ENCODE measurements around the gene KRT72. TPM values are rescaled to one million over a fixed set of nuclear protein-coding genes. Genes with fewer than 3 reads are reported as not detected.

Gene KRT72
- total RNA-seq, 1 donor from 2014 or later = not detected

GRCh38 chr12:52641468-52641867, 40.2 kb upstream of the KRT72 start:
- H3K4me1 ChIP-seq = no peaks in the 10 kb centered on the region
- no peaks in the 10 kb centered on the region for H3K36me3 ChIP-seq
- H3K27ac ChIP-seq = no peak overlapping the region
- H3K4me3 ChIP-seq = no peak overlapping the region
- DNase-seq (ENCODE audit: extremely low spot score in 2 of 2) = peak in 1 of 2 donors; percentile 29
- no peaks in the 10 kb centered on the region for H3K9me3 ChIP-seq
- no peaks in the 10 kb centered on the region for H3K27me3 ChIP-seq
- no peak for TF ChIP-seq POLR2A (IDR thresholded peaks at IDR 0.05)
- TF ChIP-seq CTCF (IDR thresholded peaks at IDR 0.05) = no peak
- no peak for TF ChIP-seq POLR2AphosphoS5 (IDR thresholded peaks at IDR 0.05; ENCODE audit: insufficient read depth in 1 of 2, low read depth in 1 of 2)
- intact Hi-C loops (cut with DNase I) = no loop called here

DNA sequence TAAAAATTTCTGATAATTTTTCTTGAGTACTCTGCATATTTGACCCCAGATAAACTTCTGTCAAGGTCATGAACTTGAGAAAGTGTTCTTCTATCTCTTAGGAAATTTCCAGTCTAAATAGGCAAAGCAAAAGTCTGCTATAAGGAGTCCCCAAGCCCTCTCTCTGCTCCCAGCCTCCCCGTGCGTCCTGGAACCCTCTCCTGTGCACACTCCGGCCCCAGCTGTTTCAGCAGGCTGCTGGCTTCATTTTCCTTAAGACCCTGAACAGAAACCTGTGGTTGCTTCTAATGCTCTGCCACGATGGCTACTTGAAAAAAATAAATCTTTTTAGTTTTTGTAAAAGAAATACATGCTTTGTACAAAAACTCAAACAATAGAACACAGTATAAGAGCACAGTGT, 36.0 kb upstream of the KRT72 start:
- Histone ChIP-seq H3K4me1 (no peaks in the 10 kb centered on the region), H3K4me3 (no peak overlapping the region), H3K27me3 (no peaks in the 10 kb centered on the region), H3K9me3 (no peaks in the 10 kb centered on the region), H3K36me3 (no peaks in the 10 kb centered on the region), H3K27ac (no peak overlapping the region)
- intact Hi-C loops (cut with DNase I) = no loop called here
- DNase-seq (ENCODE audit: extremely low spot score in 2 of 2) = peak in 1 of 2 donors; percentile 74
- no peak for TF ChIP-seq CTCF (IDR thresholded peaks at IDR 0.05)
- no peak for TF ChIP-seq POLR2AphosphoS5 (IDR thresholded peaks at IDR 0.05; ENCODE audit: insufficient read depth in 1 of 2, low read depth in 1 of 2)
- TF ChIP-seq POLR2A (IDR thresholded peaks at IDR 0.05) = no peak

DNA sequence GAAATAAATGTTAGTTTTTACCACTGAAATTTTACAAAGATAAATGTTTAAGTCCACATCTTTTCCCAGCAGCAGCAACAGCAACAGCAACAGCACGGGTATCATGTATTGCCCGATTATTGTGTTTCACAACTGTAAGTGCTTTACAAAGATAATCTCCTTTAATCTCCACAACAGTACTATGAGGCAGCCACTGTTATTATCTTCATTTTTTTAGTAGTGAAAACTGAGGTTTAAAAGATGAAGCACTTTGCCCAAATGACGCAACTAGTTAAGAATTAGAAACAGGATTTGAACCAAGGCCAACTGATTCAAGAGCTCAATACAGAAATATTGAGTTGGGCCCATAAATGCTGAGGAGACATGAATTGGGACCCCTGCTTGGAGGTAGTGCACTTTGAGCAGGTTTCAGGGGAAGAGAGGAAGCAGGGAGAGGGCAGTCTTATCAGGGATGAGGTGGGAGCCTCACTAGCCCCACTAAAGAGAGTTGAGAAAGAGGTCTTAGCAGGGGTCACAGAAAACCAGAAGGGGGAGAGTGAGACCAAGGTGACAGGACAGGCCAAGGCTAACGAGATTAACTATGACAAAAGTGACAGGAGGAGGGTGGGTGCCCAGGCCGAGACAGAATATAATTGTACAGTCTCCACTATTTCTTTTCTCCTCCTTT, 35.5 kb upstream of the KRT72 start:
- H3K4me3 ChIP-seq = no peak overlapping the region
- peak; percentile 47 to 77 for DNase-seq (ENCODE audit: extremely low spot score in 2 of 2)
- intact Hi-C loops (cut with DNase I) = no loop called here
- H3K4me1 ChIP-seq = no peaks in the 10 kb centered on the region
- TF ChIP-seq POLR2AphosphoS5 (IDR thresholded peaks at IDR 0.05; ENCODE audit: insufficient read depth in 1 of 2, low read depth in 1 of 2) (no peak), POLR2A (IDR thresholded peaks at IDR 0.05) (no peak), CTCF (IDR thresholded peaks at IDR 0.05) (no peak)
- no peaks in the 10 kb centered on the region for H3K27me3 ChIP-seq
- no peaks in the 10 kb centered on the region for H3K36me3 ChIP-seq
- no peak overlapping the region for H3K27ac ChIP-seq
- no peaks in the 10 kb centered on the region for H3K9me3 ChIP-seq

DNA sequence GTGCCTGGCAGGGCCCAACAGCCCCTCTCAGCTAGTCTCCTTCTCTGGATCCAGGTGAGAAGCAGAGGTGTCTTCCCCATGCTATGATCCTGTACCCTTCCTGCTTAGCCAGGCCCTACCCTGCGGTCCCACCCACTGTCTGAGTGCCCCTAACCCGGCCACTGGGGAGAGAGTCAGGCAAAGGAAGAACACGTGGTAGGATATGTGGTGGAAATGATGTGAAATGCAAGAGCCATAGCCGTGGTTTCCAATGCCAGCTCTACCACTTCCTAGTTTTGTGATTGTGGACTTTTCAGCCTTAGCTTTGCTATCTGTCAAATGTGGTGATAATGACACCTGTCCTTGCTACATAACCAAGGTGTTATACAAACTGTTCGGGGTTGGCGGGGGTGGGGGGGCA, 34.9 kb upstream of the KRT72 start:
- H3K27me3 ChIP-seq = no peaks in the 10 kb centered on the region
- H3K4me1 ChIP-seq = no peaks in the 10 kb centered on the region
- H3K27ac ChIP-seq = no peak overlapping the region
- no peak overlapping the region for H3K4me3 ChIP-seq
- intact Hi-C loops (cut with DNase I) = no loop called here
- peak; percentile 32 to 72 for DNase-seq (ENCODE audit: extremely low spot score in 2 of 2)
- TF ChIP-seq POLR2A (IDR thresholded peaks at IDR 0.05) = no peak
- TF ChIP-seq CTCF (IDR thresholded peaks at IDR 0.05) = no peak
- no peaks in the 10 kb centered on the region for H3K9me3 ChIP-seq
- H3K36me3 ChIP-seq = no peaks in the 10 kb centered on the region

GRCh38 chr12:52634266-52635056, 33.2 kb upstream of the KRT72 start:
- H3K4me1 ChIP-seq = no peaks in the 10 kb centered on the region
- H3K36me3 ChIP-seq = no peaks in the 10 kb centered on the region
- intact Hi-C loops (cut with DNase I) = no loop called here
- no peak overlapping the region for H3K4me3 ChIP-seq
- no peak overlapping the region for H3K27ac ChIP-seq
- TF ChIP-seq POLR2AphosphoS5 (IDR thresholded peaks at IDR 0.05; ENCODE audit: insufficient read depth in 1 of 2, low read depth in 1 of 2) (no peak), CTCF (IDR thresholded peaks at IDR 0.05) (no peak), POLR2A (IDR thresholded peaks at IDR 0.05) (no peak)
- no peaks in the 10 kb centered on the region for H3K9me3 ChIP-seq
- H3K27me3 ChIP-seq = no peaks in the 10 kb centered on the region
- DNase-seq (ENCODE audit: extremely low spot score in 2 of 2) = peak; percentile 83 to 84

All from vagina (tissue), 2 donors.